Measurements from ENCODE around the gene CNTNAP2.

The CNTNAP2 gene

GRCh38 chr7:147605323-147605722 lies 1488.7 kb downstream of the CNTNAP2 start:
- H3K36me3 ChIP-seq (ENCODE audit: control insufficient read depth, insufficient read depth, low read length) = no peaks in the 10 kb centered on the region
- DNase-seq = no peak
- no peaks in the 10 kb centered on the region for H3K4me1 ChIP-seq (ENCODE audit: control insufficient read depth, insufficient read depth, low read length, poor library complexity, severe bottlenecking)
- H3K4me3 ChIP-seq (ENCODE audit: insufficient read depth, low read depth, low read length, poor library complexity, severe bottlenecking) = no peak overlapping the region
- H3K27me3 ChIP-seq (replicated peaks; ENCODE audit: control insufficient read depth, insufficient read depth, low read length, poor library complexity, severe bottlenecking) = no peaks in the 10 kb centered on the region
- no peaks in the 10 kb centered on the region for H3K9me3 ChIP-seq (ENCODE audit: control insufficient read depth, low read length)
- H3K27ac ChIP-seq (ENCODE audit: insufficient read depth, low read length, poor library complexity, severe bottlenecking) = no peak overlapping the region

DNA sequence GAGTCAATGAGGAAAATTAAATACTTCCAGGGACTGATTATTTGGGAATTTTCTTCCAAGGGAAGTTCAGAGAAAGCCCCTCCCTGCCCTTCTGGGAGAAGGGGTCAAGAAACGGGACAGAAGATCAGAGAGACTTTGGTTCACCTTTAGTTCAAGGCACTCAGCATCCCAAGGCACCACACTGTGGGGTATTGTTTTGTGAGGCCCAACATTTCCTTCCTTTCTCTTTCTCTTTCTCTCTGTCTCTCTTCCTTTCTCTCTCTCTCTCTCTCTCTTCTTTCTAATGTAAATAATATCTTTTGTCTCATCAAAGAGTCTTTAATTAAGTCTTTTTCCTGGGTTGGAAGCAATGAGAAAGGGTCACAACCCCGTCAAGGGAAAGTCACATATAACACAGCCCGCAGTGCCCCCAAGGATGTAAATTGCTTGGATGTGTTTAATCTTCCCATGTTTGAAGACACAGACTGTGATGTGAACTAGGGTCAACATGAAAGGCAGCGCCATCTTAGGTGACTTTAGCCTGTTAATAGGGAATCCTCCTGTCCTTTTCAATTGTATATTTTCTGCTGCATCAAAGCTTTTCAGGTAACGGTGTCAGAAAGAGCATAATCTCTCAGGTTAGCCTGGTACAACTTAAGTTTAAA lies 1490.7 kb downstream of the CNTNAP2 start:
- no peak for DNase-seq
- H3K4me3 ChIP-seq (ENCODE audit: insufficient read depth, low read depth, low read length, poor library complexity, severe bottlenecking) = no peak overlapping the region
- H3K36me3 ChIP-seq (ENCODE audit: control insufficient read depth, insufficient read depth, low read length) = no peaks in the 10 kb centered on the region
- no peaks in the 10 kb centered on the region for H3K9me3 ChIP-seq (ENCODE audit: control insufficient read depth, low read length)
- H3K27ac ChIP-seq (ENCODE audit: insufficient read depth, low read length, poor library complexity, severe bottlenecking) = no peak overlapping the region
- no peaks in the 10 kb centered on the region for H3K4me1 ChIP-seq (ENCODE audit: control insufficient read depth, insufficient read depth, low read length, poor library complexity, severe bottlenecking)
- no peaks in the 10 kb centered on the region for H3K27me3 ChIP-seq (replicated peaks; ENCODE audit: control insufficient read depth, insufficient read depth, low read length, poor library complexity, severe bottlenecking)

DNA sequence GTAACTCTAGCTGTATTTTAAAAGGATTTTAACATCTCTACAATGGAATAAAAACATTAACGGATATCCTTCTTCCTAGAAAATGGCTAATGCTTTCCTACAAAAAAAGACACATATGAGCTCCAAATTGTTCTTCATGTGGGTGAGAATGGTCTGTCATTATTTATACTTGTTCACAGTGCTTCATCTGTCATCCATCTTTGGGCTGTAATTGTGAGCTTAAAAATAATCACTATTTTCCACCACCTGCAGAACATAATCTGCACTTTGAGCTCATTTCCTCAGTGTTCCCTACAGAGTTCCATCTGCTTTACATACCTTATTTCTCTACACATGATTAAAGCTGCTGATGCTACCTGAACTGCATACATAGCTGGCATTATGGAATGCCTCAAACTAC lies 1494.8 kb downstream of the CNTNAP2 start:
- Histone ChIP-seq H3K4me3 (ENCODE audit: insufficient read depth, low read depth, low read length, poor library complexity, severe bottlenecking) (no peak overlapping the region), H3K4me1 (ENCODE audit: control insufficient read depth, insufficient read depth, low read length, poor library complexity, severe bottlenecking) (no peaks in the 10 kb centered on the region), H3K27me3 (replicated peaks; ENCODE audit: control insufficient read depth, insufficient read depth, low read length, poor library complexity, severe bottlenecking) (no peaks in the 10 kb centered on the region), H3K9me3 (ENCODE audit: control insufficient read depth, low read length) (no peaks in the 10 kb centered on the region), H3K36me3 (ENCODE audit: control insufficient read depth, insufficient read depth, low read length) (no peaks in the 10 kb centered on the region), H3K27ac (ENCODE audit: insufficient read depth, low read length, poor library complexity, severe bottlenecking) (no peak overlapping the region)
- DNase-seq = no peak

DNA sequence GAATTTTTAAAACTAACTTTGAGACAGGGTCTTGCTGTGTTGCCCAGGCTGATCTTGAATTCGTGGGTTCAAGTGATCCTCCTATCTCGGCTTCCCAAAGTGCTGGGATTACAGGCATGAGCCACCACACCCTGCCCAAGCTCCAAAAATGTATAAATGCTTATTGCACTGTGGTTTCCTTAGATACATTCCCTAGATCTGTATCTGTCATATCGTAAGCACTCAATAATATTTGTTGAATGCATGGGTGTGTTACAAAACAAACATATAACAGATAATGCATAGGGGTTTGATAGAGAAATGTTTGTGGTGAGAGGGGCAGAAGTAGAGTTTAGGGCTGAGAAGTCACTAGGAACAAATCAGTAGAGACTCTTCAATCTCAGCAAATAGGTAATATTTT lies 1518.7 kb downstream of the CNTNAP2 start:
- no peak overlapping the region for H3K27ac ChIP-seq (ENCODE audit: insufficient read depth, low read length, poor library complexity, severe bottlenecking)
- H3K36me3 ChIP-seq (ENCODE audit: control insufficient read depth, insufficient read depth, low read length) = no peaks in the 10 kb centered on the region
- no peaks in the 10 kb centered on the region for H3K9me3 ChIP-seq (ENCODE audit: control insufficient read depth, low read length)
- H3K4me1 ChIP-seq (ENCODE audit: control insufficient read depth, insufficient read depth, low read length, poor library complexity, severe bottlenecking) = no peaks in the 10 kb centered on the region
- no peaks in the 10 kb centered on the region for H3K27me3 ChIP-seq (replicated peaks; ENCODE audit: control insufficient read depth, insufficient read depth, low read length, poor library complexity, severe bottlenecking)
- H3K4me3 ChIP-seq (ENCODE audit: insufficient read depth, low read depth, low read length, poor library complexity, severe bottlenecking) = no peak overlapping the region
- no peak for DNase-seq

- no peak for DNase-seq
- Histone ChIP-seq H3K4me1 (ENCODE audit: control insufficient read depth, insufficient read depth, low read length, poor library complexity, severe bottlenecking) (no peaks in the 10 kb centered on the region), H3K27me3 (replicated peaks; ENCODE audit: control insufficient read depth, insufficient read depth, low read length, poor library complexity, severe bottlenecking) (no peaks in the 10 kb centered on the region), H3K4me3 (ENCODE audit: insufficient read depth, low read depth, low read length, poor library complexity, severe bottlenecking) (no peak overlapping the region), H3K36me3 (ENCODE audit: control insufficient read depth, insufficient read depth, low read length) (no peaks in the 10 kb centered on the region), H3K9me3 (ENCODE audit: control insufficient read depth, low read length) (no peaks in the 10 kb centered on the region), H3K27ac (ENCODE audit: insufficient read depth, low read length, poor library complexity, severe bottlenecking) (no peak overlapping the region)
Observed at GRCh38 chr7:147636553-147636952, 1520.0 kb downstream of the CNTNAP2 start.

DNA sequence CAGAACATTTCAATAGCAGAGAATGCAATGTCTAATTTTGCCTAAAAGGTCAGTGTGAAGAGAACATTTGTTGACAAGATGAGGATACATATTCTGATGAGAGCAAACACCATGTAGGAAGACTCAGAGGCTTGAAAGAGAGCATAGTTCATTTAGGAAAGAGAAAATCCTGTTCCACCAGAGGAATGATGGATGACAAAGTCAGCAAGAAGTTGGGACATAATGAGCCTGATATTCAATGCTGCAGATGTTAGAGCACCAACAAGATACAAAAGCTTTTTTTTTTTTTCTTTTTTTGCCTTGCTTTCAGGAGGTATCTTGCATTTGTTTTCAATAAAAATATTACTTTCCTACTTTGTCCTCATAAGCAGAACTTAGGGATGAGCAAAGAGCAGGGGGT lies 1522.0 kb downstream of the CNTNAP2 start:
- H3K4me1 ChIP-seq (ENCODE audit: control insufficient read depth, insufficient read depth, low read length, poor library complexity, severe bottlenecking) = no peaks in the 10 kb centered on the region
- H3K27ac ChIP-seq (ENCODE audit: insufficient read depth, low read length, poor library complexity, severe bottlenecking) = no peak overlapping the region
- H3K27me3 ChIP-seq (replicated peaks; ENCODE audit: control insufficient read depth, insufficient read depth, low read length, poor library complexity, severe bottlenecking) = no peaks in the 10 kb centered on the region
- no peaks in the 10 kb centered on the region for H3K36me3 ChIP-seq (ENCODE audit: control insufficient read depth, insufficient read depth, low read length)
- peaks cover 3% of the 10 kb centered on the region for H3K9me3 ChIP-seq (ENCODE audit: control insufficient read depth, low read length)
- H3K4me3 ChIP-seq (ENCODE audit: insufficient read depth, low read depth, low read length, poor library complexity, severe bottlenecking) = no peak overlapping the region
- DNase-seq = no peak

DNA sequence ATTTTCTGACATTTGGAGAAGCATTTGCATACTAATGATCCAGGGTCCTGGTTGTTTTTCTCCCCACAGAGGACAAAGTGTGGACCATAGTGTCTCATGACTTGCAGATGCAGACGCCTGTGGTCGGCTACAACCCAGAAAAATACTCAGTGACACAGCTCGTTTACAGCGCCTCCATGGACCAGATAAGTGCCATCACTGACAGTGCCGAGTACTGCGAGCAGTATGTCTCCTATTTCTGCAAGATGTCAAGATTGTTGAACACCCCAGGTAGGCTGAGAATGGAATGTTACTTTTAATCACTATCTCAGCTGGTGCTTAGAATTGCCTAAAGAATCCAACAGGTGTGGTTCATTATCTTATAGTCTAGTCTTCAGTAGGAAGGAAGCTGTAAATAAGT lies 1522.4 kb downstream of the CNTNAP2 start:
- H3K9me3 ChIP-seq (ENCODE audit: control insufficient read depth, low read length) = peaks cover 3% of the 10 kb centered on the region
- H3K27ac ChIP-seq (ENCODE audit: insufficient read depth, low read length, poor library complexity, severe bottlenecking) = no peak overlapping the region
- H3K27me3 ChIP-seq (replicated peaks; ENCODE audit: control insufficient read depth, insufficient read depth, low read length, poor library complexity, severe bottlenecking) = no peaks in the 10 kb centered on the region
- no peaks in the 10 kb centered on the region for H3K36me3 ChIP-seq (ENCODE audit: control insufficient read depth, insufficient read depth, low read length)
- H3K4me1 ChIP-seq (ENCODE audit: control insufficient read depth, insufficient read depth, low read length, poor library complexity, severe bottlenecking) = no peaks in the 10 kb centered on the region
- DNase-seq = no peak
- H3K4me3 ChIP-seq (ENCODE audit: insufficient read depth, low read depth, low read length, poor library complexity, severe bottlenecking) = no peak overlapping the region

DNA sequence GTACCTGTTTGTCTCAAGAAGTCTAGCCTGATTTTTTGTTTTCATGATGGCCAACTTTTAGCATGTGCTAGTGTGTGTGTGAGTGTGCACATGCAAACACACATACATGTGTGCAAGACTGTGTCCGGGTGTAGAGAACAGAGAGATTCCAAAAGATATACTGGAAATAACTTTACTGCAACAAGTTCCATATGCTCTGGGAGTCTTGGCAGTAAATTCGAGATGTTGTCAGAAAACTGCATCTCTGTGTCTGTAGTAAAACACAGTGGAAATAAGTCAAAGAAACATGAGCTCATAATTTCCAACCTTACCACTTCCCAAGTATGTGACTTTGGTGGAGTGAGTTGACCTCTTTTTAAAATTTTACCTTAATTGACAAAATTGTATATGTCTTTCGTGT lies 1523.2 kb downstream of the CNTNAP2 start:
- DNase-seq = no peak
- Histone ChIP-seq H3K36me3 (ENCODE audit: control insufficient read depth, insufficient read depth, low read length) (no peaks in the 10 kb centered on the region), H3K27ac (ENCODE audit: insufficient read depth, low read length, poor library complexity, severe bottlenecking) (no peak overlapping the region), H3K27me3 (replicated peaks; ENCODE audit: control insufficient read depth, insufficient read depth, low read length, poor library complexity, severe bottlenecking) (no peaks in the 10 kb centered on the region), H3K4me3 (ENCODE audit: insufficient read depth, low read depth, low read length, poor library complexity, severe bottlenecking) (no peak overlapping the region), H3K9me3 (ENCODE audit: control insufficient read depth, low read length) (peaks cover 3% of the 10 kb centered on the region), H3K4me1 (ENCODE audit: control insufficient read depth, insufficient read depth, low read length, poor library complexity, severe bottlenecking) (no peaks in the 10 kb centered on the region)

GRCh38 chr7:147640821-147641220 lies 1524.2 kb downstream of the CNTNAP2 start:
- no peak overlapping the region for H3K4me3 ChIP-seq (ENCODE audit: insufficient read depth, low read depth, low read length, poor library complexity, severe bottlenecking)
- no peaks in the 10 kb centered on the region for H3K27me3 ChIP-seq (replicated peaks; ENCODE audit: control insufficient read depth, insufficient read depth, low read length, poor library complexity, severe bottlenecking)
- H3K27ac ChIP-seq (ENCODE audit: insufficient read depth, low read length, poor library complexity, severe bottlenecking) = no peak overlapping the region
- no peak for DNase-seq
- H3K36me3 ChIP-seq (ENCODE audit: control insufficient read depth, insufficient read depth, low read length) = no peaks in the 10 kb centered on the region
- H3K4me1 ChIP-seq (ENCODE audit: control insufficient read depth, insufficient read depth, low read length, poor library complexity, severe bottlenecking) = no peaks in the 10 kb centered on the region
- peaks cover 3% of the 10 kb centered on the region for H3K9me3 ChIP-seq (ENCODE audit: control insufficient read depth, low read length)

DNA sequence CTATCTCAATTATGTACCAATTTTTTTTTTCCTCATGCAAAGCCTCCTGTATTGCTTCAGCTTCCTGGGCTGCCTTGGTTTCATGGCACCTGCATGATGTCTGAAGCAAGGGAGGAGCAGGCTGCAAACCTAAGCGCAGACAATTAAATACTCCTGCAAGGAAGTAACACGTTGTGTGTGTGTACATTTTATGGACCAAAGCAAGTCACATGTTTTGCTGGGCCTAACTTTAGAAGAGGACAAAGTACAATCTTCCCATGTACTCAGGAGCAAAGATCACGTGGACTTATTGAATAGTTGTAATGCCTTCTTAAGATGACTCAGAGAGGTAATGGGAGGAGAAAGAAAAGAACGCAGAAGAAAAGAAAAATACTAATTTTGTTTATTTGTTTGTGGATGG lies 1530.0 kb downstream of the CNTNAP2 start:
- Histone ChIP-seq H3K27me3 (replicated peaks; ENCODE audit: control insufficient read depth, insufficient read depth, low read length, poor library complexity, severe bottlenecking) (no peaks in the 10 kb centered on the region), H3K27ac (ENCODE audit: insufficient read depth, low read length, poor library complexity, severe bottlenecking) (no peak overlapping the region), H3K4me3 (ENCODE audit: insufficient read depth, low read depth, low read length, poor library complexity, severe bottlenecking) (no peak overlapping the region), H3K36me3 (ENCODE audit: control insufficient read depth, insufficient read depth, low read length) (no peaks in the 10 kb centered on the region), H3K9me3 (ENCODE audit: control insufficient read depth, low read length) (peaks cover 3% of the 10 kb centered on the region), H3K4me1 (ENCODE audit: control insufficient read depth, insufficient read depth, low read length, poor library complexity, severe bottlenecking) (no peaks in the 10 kb centered on the region)
- DNase-seq = no peak
